ENCODE data around the gene CLEC2L.

- TF ChIP-seq CTCF (IDR thresholded peaks at IDR 0.05), result no peak
- TF ChIP-seq POLR2AphosphoS5 (IDR thresholded peaks at IDR 0.05), result no peak
- no peak for TF ChIP-seq POLR2A (IDR thresholded peaks at IDR 0.05)
Measured at GRCh38 chr7:139534966-139535651, 11.6 kb downstream of the CLEC2L start.

Data from breast epithelium (tissue), 3 donors.